Osteoblast (primary cell): ENCODE measurements around the gene CYP26B1. TPM values are rescaled to one million over a fixed set of nuclear protein-coding genes. Genes with fewer than 3 reads are reported as not detected.

ENCODE experiments used
- DNase-seq: peaks from one replicate; pipeline ENCODE4 v3.0.0; 2011; ENCODE audit warnings: low spot score, mixed read lengths; ENCODE audit not compliant: insufficient read length; ENCODE audit errors: missing footprints
- H2AFZ ChIP-seq: 2 replicates; pipeline ENCODE4 v1.6.0; 2011; ENCODE audit warnings: mild to moderate bottlenecking, low read length
- H3K27ac ChIP-seq: 2 replicates; pipeline ENCODE4 v1.5.1; 2011; ENCODE audit warnings: mild to moderate bottlenecking, low read depth, low read length, moderate library complexity
- H3K27me3 ChIP-seq: 2 replicates; pipeline ENCODE4 v1.6.0; 2012; ENCODE audit warnings: mild to moderate bottlenecking, control low read depth, inconsistent platforms, low read length, moderate library complexity; ENCODE audit not compliant: insufficient read depth
- H3K36me3 ChIP-seq: 2 replicates; pipeline ENCODE4 v1.5.1; 2011; ENCODE audit warnings: mild to moderate bottlenecking, low read length, control low read depth, moderate library complexity; ENCODE audit not compliant: insufficient read depth
- H3K4me1 ChIP-seq: 2 replicates; pipeline ENCODE4 v1.5.1; 2011; ENCODE audit warnings: mild to moderate bottlenecking, low read length, control low read depth, moderate library complexity; ENCODE audit not compliant: insufficient read depth
- H3K4me2 ChIP-seq: 2 replicates; pipeline ENCODE4 v1.6.0; 2011; ENCODE audit warnings: mild to moderate bottlenecking, low read length; ENCODE audit not compliant: insufficient read depth
- H3K4me3 ChIP-seq: fragments of 200-600 bp; sonication (generic); 3 replicates; pipeline ENCODE4 v1.5.1; 2012; ENCODE audit warnings: mild to moderate bottlenecking, low read length, inconsistent platforms; ENCODE audit not compliant: insufficient read depth
- H3K79me2 ChIP-seq: 2 replicates; pipeline ENCODE4 v1.6.0; 2012; ENCODE audit warnings: mild to moderate bottlenecking, low read length, control low read depth, inconsistent platforms; ENCODE audit not compliant: insufficient read depth
- H3K9me3 ChIP-seq: 2 replicates; pipeline ENCODE4 v1.5.1; 2011; ENCODE audit warnings: low read depth, low read length, control low read depth
- H4K20me1 ChIP-seq: 2 replicates; pipeline ENCODE4 v1.6.0; 2012; ENCODE audit warnings: mild to moderate bottlenecking, low read length, control low read depth; ENCODE audit not compliant: insufficient read depth
- CTCF ChIP-seq: IDR thresholded peaks from 2 replicates; pipeline ENCODE4 v1.5.1; 2011; ENCODE audit warnings: mild to moderate bottlenecking, low read depth, low read length, moderate library complexity; ENCODE audit errors: extremely low read depth
- total RNA-seq: library from RNA; depleted of rRNA; stranded (reverse); fragments of >200 nt; gene quantifications from 2 replicates; pipeline ENCODE4 v1.2.3, GENCODE V29; 2012

Gene CYP26B1
- total RNA-seq, 1 donor, result under 0.01 TPM

- Histone ChIP-seq H3K27me3 (peaks cover 3% of the 10 kb centered on the region), H3K36me3 (no peaks in the 10 kb centered on the region), H3K4me3 (no peak overlapping the region), H3K4me1 (peaks cover 8% of the 10 kb centered on the region), H3K4me2 (no peak overlapping the region), H4K20me1 (no peaks in the 10 kb centered on the region), H2AFZ (no peak overlapping the region), H3K27ac (no peak overlapping the region), H3K79me2 (no peaks in the 10 kb centered on the region), H3K9me3 (no peaks in the 10 kb centered on the region)
- DNase-seq, result no peak
- no peak for TF ChIP-seq CTCF
Observed at GRCh38 chr2:72082021-72082601, 65.6 kb downstream of the CYP26B1 start.

- peaks cover 8% of the 10 kb centered on the region for H3K4me1 ChIP-seq
- no peaks in the 10 kb centered on the region for H3K9me3 ChIP-seq
- no peak overlapping the region for H3K4me3 ChIP-seq
- H4K20me1 ChIP-seq, result no peaks in the 10 kb centered on the region
- H3K79me2 ChIP-seq, result no peaks in the 10 kb centered on the region
- no peak overlapping the region for H2AFZ ChIP-seq
- TF ChIP-seq CTCF, result no peak
- DNase-seq, result peak; percentile 94
- no peaks in the 10 kb centered on the region for H3K36me3 ChIP-seq
- no peak overlapping the region for H3K27ac ChIP-seq
- no peak overlapping the region for H3K4me2 ChIP-seq
- peaks cover 3% of the 10 kb centered on the region for H3K27me3 ChIP-seq
Observed at GRCh38 chr2:72081451-72081850, 66.2 kb downstream of the CYP26B1 start.

GRCh38 chr2:72080286-72081145 is 67.1 kb downstream of the CYP26B1 start:
- Histone ChIP-seq H3K9me3 (no peaks in the 10 kb centered on the region), H3K27me3 (peaks cover 2% of the 10 kb centered on the region), H3K4me2 (no peak overlapping the region), H3K36me3 (no peaks in the 10 kb centered on the region), H3K79me2 (no peaks in the 10 kb centered on the region), H2AFZ (no peak overlapping the region), H3K27ac (no peak overlapping the region), H4K20me1 (no peaks in the 10 kb centered on the region), H3K4me3 (no peak overlapping the region), H3K4me1 (peaks cover 8% of the 10 kb centered on the region)
- no peak for TF ChIP-seq CTCF
- DNase-seq, result no peak
